Progenitor cell of endocrine pancreas (in vitro differentiated cells): Measurements from ENCODE around the gene CHTF18. TPM values are rescaled to one million over a fixed set of nuclear protein-coding genes. Genes with fewer than 3 reads are reported as not detected.

Experiments used
- DNase-seq: peaks from one replicate; pipeline ENCODE4 v3.0.0; 2021; ENCODE audit warnings: low spot score; ENCODE audit not compliant: unreplicated experiment
- H3K27ac Mint-ChIP-seq: 2 replicates; pipeline ENCODE4 v1.8.0; 2021; ENCODE audit warnings: mild to moderate bottlenecking, moderate library complexity, mixed read lengths
- H3K27me3 Mint-ChIP-seq: 2 replicates; pipeline ENCODE4 v1.8.0; 2021; ENCODE audit warnings: mixed read lengths
- H3K36me3 Mint-ChIP-seq: 2 replicates; pipeline ENCODE4 v1.8.0; 2022; ENCODE audit warnings: mixed read lengths; ENCODE audit not compliant: insufficient read depth
- H3K4me1 Mint-ChIP-seq: 2 replicates; pipeline ENCODE4 v1.8.0; 2021; ENCODE audit warnings: low read depth, mixed read lengths
- H3K4me3 Mint-ChIP-seq: 2 replicates; pipeline ENCODE4 v1.8.0; 2021; ENCODE audit warnings: low read depth, mild to moderate bottlenecking, moderate library complexity, mixed read lengths
- H3K9me3 Mint-ChIP-seq: 2 replicates; pipeline ENCODE4 v1.8.0; 2021; ENCODE audit warnings: low read depth, mixed read lengths
- CTCF ChIP-seq: fragments of 200-600 bp; sonication (generic); IDR thresholded peaks from one replicate; pipeline ENCODE4 v1.5.0; 2021; ENCODE audit warnings: antibody characterized with exemption, mild to moderate bottlenecking; ENCODE audit not compliant: unreplicated experiment
- total RNA-seq: library from RNA; stranded (reverse); gene quantifications from 2 replicates; pipeline ENCODE4 v1.2.1, GENCODE V29; 2021

CHTF18 gene
- total RNA-seq, 1 donor from 2014 or later: 99.3 TPM

DNA sequence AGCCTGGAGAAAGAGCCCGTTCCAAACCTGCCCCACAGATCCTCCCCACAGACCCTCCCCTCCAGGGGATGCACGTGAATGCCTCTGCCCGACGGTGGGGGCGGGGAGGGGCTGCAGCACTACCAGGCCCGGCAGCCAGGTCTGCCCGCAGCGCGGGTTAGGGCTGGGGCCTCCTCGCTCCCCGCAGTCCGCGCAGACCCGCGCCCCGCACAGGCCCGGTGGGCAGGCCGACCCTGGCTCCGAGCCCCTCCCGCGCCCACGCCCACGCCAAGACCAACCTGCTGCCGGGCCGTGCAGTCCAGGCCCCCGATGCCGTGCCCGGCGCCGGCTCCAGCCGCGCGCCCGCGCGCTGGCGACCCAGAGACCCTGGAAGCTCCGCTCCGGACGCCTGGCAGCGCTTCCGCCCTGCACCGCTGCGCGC, 432 bp upstream of the CHTF18 start, which contains the start of gene RPUSD1:
RPUSD1 (minus strand) TSS at position 404 of the 421 bp plus-strand sequence. CDS start 644 bp downstream, outside the sequence.
- Mint-ChIP-seq H3K27ac (peak within 1 kb of the TSS; percentile 62), H3K27me3 (no peaks in the 10 kb centered on the region)
- peak; percentile 43 for DNase-seq

DNA sequence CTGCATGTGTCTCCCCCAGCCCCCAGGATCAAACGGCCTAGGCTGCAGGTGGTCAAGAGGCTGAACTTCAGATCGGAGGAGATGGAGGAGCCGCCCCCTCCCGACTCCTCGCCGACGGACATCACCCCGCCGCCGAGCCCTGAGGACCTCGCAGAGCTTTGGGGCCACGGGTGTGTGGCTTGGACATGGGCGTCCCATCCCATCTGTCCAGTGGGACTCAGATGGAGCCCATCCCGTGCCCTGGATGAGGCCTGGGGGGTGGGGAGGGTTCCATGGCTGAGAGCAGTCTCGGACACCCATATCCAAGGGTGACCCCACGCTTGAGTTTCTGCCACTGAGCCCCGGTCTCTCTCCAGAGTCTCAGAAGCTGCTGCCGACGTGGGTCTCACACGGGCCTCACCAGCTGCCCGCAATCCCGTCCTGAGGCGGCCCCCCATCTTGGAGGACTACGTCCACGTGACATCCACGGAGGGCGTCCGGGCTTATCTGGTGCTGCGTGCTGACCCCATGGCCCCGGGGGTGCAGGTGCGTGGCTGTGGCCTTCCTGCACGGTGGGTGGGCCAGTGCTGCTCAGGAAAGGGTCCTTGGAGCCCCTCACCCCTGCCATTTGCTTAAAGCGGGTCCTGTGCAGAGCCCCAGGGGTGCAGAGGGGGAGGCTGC, 901 bp downstream of the CHTF18 start:
- Mint-ChIP-seq H3K36me3 (peaks cover 7% of the 10 kb centered on the region), H3K9me3 (no peaks in the 10 kb centered on the region), H3K4me3 (peak overlapping the region; percentile 55), H3K27me3 (no peaks in the 10 kb centered on the region), H3K4me1 (no peaks in the 10 kb centered on the region), H3K27ac (no peak overlapping the region)
- no peak for TF ChIP-seq CTCF
- DNase-seq: no peak

More for the DNA sequence above, 432 bp upstream of the CHTF18 start, which contains the start of gene RPUSD1:
- TF ChIP-seq CTCF: no peak
- H3K4me3 Mint-ChIP-seq: peak within 1 kb of the TSS; percentile 84
- no peaks in the 10 kb centered on the region for H3K4me1 Mint-ChIP-seq
- H3K36me3 Mint-ChIP-seq: peaks cover 7% of the 10 kb centered on the region
- no peaks in the 10 kb centered on the region for H3K9me3 Mint-ChIP-seq

- Mint-ChIP-seq H3K27me3 (no peaks in the 10 kb centered on the region), H3K36me3 (peaks cover 5% of the 10 kb centered on the region), H3K9me3 (no peaks in the 10 kb centered on the region), H3K4me1 (no peaks in the 10 kb centered on the region), H3K27ac (no peak overlapping the region), H3K4me3 (peak overlapping the region; percentile 60)
- DNase-seq: no peak
- TF ChIP-seq CTCF: no peak
These were observed 1.7 kb downstream of the CHTF18 start for GRCh38 chr16:790086-790485.

DNA sequence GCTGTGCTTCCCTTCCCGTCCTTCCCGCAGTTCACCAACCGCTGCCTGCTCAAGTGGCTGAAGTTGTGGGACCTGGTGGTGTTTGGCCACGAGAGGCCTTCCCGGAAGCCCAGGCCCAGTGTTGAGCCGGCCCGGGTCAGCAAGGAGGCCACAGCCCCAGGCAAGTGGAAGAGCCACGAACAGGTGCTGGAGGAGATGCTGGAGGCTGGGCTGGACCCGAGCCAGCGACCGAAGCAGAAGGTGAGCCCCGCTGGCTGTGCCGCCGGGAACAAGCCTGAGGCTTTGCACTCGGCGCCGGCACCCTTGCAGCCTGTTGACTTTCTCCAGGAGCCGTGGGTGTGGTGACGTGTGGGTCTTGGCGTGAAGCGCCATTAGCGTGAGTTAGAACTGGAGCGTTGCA, 2.7 kb downstream of the CHTF18 start:
- Mint-ChIP-seq H3K27me3 (no peaks in the 10 kb centered on the region), H3K9me3 (no peaks in the 10 kb centered on the region), H3K27ac (no peak overlapping the region), H3K4me3 (no peak overlapping the region), H3K36me3 (peaks cover 8% of the 10 kb centered on the region), H3K4me1 (no peaks in the 10 kb centered on the region)
- TF ChIP-seq CTCF: no peak
- DNase-seq: no peak

DNA sequence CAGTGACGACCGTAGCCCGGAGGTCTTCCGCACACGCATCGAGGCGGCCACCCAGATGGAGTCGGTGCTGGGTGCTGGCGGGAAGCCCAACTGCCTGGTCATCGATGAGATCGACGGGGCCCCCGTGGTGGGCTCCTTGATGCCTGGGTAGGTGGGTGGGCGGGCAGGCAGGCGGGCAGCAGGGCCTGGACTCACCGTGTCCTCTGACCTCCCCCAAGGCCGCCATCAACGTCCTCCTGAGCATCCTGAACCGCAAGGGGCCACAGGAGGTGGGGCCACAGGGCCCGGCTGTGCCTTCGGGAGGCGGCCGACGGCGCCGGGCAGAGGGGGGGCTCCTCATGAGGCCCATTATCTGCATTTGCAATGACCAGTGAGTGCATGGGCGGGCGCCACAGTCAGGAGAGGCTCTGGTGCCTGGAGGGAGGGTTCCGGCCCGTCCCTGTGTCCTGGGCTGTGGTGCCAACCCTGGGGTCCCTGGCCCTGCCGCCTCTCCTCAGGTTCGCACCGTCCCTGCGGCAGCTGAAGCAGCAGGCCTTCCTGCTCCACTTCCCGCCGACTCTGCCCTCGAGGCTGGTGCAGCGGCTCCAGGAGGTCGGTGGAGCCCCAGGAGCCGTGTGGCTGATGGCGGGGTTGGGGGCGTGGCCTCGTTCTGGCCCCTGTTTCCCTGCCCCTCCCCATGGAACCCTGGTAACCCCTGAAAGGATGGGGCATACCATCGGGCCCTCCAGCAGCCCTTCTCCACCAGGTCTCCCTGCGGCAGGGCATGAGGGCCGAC, 4.0 kb downstream of the CHTF18 start:
- TF ChIP-seq CTCF: no peak
- Mint-ChIP-seq H3K4me3 (no peak overlapping the region), H3K27ac (no peak overlapping the region)

More for the DNA sequence above, 4.0 kb downstream of the CHTF18 start:
- no peak for DNase-seq
- Mint-ChIP-seq H3K4me1 (no peaks in the 10 kb centered on the region), H3K27me3 (no peaks in the 10 kb centered on the region), H3K9me3 (no peaks in the 10 kb centered on the region), H3K36me3 (peaks cover 8% of the 10 kb centered on the region)
